Stimulated activated CD8-positive, alpha-beta memory T cell treated with anti-CD3 and anti-CD28 coated beads, Interleukin-12 subunit alpha, Interleukin-12 subunit beta, amount 100 ng/mL, for 24 hours (primary cell): ENCODE data around the gene MYH14.

Experiments used
- DNase-seq: peaks from one replicate; pipeline ENCODE4 v3.0.0-alpha.2; 2020; ENCODE audit errors: extremely low read depth

MYH14 gene

DNA sequence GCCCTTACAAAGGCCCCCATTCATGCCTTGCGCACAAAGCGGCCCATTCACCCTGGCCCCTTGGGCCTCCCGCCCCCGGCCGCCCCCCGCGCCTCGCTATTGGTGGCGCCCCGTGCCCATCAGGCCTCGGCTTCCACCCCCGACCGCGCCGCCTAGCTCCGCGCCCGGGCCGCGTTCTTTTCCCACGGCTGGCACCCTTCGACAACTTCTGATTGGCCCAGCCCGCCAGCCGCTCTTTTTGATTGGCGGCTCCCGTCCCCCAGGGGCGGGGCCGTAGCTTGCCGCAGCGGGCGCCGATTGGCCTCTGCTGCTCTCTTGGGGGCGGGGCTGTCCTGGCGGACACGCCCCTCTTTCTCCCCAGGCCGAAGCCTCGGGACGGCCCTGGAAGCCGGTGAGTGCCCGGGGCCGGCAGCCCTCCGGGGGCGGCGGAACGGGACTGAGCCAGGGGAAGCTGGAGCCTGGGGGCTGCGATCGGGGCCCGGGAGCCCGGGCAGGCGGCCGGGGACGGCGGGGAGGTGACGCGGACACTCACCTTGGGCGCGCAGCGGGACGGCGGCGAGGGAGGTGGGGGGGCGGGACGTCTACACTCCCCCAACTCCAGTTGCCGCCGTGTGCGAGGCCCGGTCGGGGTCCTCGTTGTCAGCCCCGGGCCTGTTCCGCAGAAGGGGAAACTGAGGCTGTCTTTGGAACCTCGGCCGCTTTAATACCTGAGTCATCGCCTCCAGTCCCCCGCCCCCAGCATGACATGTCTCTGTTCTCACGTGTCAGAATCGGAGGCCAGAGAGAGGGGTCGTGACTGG lies at the start of gene MYH14:
TSS of gene MYH14 (plus strand) at position 342 of the 800 bp plus-strand sequence. CDS start 6,744 bp downstream, outside the sequence.
- no peak for DNase-seq

DNA sequence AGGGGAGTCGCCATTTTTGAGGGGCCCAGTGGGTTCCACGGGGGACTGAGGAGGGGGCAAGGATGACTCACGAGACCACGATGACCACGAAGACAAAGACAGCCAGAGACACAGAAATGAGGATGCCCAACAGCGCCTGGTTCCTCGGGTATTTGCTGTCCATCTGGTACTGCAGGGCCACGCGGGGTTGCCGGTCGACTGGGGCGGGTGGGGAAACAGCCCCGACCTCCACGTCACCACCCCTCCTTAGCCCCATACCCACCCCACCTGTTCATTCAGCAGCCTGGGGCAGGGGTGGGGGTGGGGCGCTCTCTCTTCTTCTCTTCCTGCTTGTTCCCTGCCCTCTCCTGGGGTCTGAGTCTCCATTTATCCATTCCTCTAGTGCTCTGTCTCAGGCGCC lies 48.9 kb upstream of the MYH14 start:
- no peak for DNase-seq

DNA sequence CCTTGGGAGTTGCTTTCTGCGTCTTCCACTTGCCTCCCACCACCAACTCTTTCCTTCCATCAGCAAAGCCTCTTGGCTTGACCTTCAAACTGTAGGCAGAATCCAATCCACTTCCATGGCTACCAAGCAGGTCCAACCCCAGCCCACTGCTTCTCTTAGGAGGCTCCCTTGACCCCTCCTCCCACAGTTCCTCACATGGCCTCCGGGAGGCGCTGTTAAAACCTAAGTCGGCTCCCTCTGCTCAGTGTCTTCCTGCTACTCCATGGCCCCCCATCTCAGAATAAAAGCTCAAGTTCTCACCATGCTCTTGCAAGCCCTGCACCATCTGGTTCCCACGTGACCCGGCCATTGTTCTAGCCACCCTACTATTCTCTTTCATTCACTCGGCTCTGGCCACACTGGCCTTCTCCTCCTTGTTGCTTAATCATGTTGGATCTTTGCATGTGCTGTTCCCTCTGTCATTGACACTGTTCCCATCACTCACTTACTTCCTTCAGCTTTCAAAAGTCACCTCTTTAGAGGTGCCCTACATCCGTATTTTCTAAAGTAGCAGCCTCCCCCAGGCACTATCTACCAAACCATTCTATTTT lies 47.8 kb upstream of the MYH14 start:
- no peak for DNase-seq

GRCh38 chr19:50158577-50158976 lies 44.8 kb upstream of the MYH14 start:
- no peak for DNase-seq

GRCh38 chr19:50159078-50159477 lies 44.3 kb upstream of the MYH14 start:
- DNase-seq: no peak

DNA sequence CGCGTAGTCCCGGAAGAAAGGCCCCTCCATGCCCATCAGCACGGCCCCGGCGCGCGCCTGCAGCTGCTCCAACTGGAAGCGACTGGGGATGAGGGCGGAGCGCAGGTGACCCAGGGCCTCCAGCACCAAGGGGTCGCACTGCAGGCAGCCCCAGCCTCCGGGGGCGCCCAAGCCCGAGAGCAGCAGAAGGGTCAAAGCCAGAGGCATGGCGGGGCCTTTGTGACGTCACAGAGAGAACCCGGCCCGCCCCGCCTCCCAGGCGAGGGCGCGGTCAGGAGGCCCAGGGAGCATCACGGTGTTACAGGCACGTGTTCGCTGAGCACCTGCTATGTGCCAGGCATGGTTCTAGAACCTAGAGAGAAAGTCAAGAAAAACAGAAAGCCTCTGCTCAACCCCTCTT lies 40.4 kb upstream of the MYH14 start, which contains the start of gene IZUMO2:
TSS of gene IZUMO2 (minus strand) at position 294 of the 400 bp plus-strand sequence. CDS start at position 207, 87 bp downstream.
- no peak for DNase-seq

DNA sequence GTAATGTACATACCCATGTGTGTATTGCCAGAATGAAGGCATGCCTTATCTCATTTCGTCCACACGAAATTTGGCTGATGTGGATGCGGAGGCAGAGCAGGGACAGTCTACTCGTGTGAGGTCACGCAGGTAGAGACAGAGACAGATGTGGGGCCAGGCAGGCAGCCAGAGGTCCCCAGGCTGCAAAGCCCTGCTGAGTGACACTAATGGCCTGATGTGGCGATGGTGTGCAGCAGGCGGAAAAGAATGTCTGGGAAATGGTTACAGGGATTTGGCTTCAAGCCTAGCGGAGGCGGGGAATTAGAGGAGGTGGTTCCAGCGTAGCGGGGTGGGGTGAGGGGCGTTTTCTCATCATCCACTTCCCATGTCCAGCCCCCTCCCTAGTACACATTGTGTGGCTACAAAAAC lies 36.1 kb upstream of the MYH14 start:
- no peak for DNase-seq

GRCh38 chr19:50171752-50172151 lies 31.7 kb upstream of the MYH14 start:
- DNase-seq: no peak

DNA sequence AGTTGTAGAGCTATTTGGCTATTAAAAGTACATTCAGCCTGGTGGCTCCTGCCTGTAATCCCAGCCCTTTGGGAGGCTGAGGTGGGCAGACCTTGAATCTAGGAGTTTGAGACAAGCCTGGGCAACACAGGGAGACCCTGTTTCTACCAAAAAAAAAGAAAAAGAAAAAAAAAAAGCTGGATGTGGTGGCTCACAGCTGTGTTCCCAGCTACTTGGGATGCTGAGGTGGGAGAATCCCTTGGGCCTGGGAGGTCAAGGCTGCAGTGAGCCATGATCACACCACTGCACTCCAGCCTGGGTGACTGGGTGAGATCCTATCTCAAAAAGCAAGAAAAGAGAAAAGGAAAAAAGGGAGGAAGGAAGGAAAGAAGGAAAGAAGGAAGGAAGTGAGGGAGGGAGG lies 30.7 kb upstream of the MYH14 start:
- DNase-seq: no peak

- no peak for DNase-seq
These were observed 30.3 kb upstream of the MYH14 start for GRCh38 chr19:50173127-50173526.

GRCh38 chr19:50174100-50174793 lies 29.2 kb upstream of the MYH14 start:
- no peak for DNase-seq

- no peak for DNase-seq
These were observed 27.5 kb upstream of the MYH14 start for GRCh38 chr19:50175924-50176323.

GRCh38 chr19:50176775-50177174 lies 26.6 kb upstream of the MYH14 start:
- DNase-seq: no peak

DNA sequence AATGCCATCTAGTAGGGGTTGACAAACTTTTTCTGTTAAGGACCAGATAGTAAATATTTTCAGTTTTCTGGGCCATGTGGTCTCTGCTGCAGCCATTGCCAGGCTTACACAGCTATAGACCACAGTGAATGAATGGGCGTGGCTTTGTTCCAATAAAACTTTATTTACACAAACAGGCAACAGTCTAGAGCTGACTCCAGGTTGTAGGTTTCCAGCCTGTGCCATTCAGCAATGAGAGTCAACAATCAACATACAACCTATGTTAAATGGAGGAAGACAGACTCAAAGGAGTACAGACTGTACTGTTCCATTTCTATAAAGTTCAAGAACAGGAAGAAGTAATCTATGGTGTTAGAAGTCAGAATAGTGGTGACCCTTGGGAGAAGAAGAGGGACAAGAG lies 25.1 kb upstream of the MYH14 start:
- DNase-seq: no peak

DNA sequence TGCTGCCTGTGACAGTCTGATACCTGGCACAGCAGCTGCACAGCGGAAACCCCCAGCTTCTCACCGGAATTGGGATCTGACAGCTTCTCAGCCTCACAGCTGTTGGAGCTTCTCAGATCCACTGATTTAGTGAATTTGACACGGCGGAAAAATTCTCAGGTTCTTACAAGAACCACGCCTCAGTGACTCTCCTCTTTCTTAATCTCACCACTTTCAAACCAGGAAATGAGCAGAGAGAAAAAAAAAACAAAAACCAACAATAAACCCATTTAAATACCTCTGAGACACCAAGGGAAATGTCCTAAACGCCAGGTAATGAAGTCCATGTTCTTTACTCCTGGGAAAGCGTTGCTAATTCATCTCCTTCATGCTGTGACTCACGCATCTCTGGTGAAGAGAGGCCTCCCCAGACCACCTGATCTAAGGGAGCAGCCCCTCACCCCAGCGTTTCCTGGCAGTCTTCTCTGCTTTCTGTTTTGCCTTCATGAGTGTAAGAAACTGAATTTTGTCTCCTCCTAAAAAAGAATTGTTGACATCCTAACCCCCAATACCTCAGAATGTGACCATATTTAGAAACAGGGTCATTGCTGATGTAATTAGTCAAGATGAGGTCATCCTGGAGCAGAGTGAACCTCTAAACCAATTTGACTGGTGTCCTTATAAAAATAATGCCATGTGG lies 24.4 kb upstream of the MYH14 start:
- no peak for DNase-seq

GRCh38 chr19:50181121-50181520 lies 22.3 kb upstream of the MYH14 start:
- DNase-seq: no peak

DNA sequence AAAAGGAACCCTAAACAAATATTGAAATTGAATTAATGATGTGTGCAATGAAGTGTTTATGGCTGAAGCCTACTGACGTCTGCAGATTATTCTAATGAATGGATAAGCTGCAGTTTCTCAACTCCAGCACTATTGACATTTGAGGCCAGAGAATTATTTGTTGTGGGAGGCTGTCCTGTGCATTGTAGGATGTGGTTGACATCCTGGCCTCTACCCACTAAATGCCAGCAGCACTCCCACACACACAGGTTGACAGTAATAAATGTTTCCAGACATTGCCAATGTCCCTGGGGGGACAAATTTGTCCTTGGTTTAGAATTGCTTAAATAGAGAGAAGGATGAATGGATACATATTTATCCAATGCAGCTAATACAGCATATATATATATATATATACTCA lies 19.2 kb upstream of the MYH14 start:
- no peak for DNase-seq

GRCh38 chr19:50187937-50188336 lies 15.5 kb upstream of the MYH14 start:
- no peak for DNase-seq

DNA sequence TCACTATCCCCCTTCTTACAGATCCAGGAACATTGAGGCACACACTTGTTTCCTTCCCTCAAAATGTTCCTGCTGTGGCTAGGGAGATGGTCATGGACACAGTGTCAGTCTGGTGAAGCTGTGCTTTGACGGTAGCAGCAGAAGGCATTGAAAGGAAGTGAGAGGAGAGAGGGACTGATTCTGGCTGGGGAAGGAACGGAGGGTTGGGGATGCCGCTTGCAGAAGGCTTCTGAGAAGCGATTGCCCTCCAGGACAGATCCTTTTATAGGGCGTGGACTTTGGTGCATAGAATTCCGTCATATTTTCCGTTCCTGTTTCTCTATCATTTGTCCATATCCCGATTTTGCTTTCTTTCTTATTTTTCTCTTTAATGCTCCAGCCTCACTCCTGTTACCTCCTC lies 14.1 kb upstream of the MYH14 start:
- DNase-seq: no peak

- DNase-seq: no peak
These were observed 13.0 kb upstream of the MYH14 start for GRCh38 chr19:50190439-50190891.

- DNase-seq: no peak
These were observed 12.2 kb upstream of the MYH14 start for GRCh38 chr19:50191216-50191615.
